22Rv1 (cell line): ENCODE results near the gene KLC1.

ENCODE experiments used
- H3K27ac ChIP-seq: fragments of 450-650 bp; 2 replicates; pipeline ENCODE4 v1.5.1; 2017
- CTCF ChIP-seq: fragments of 450-650 bp; IDR thresholded peaks from 2 replicates; pipeline ENCODE4 v1.5.1; 2017; ENCODE audit warnings: mild to moderate bottlenecking
- ZFX ChIP-seq: fragments of 450-650 bp; IDR thresholded peaks from 2 replicates; pipeline ENCODE4 v1.6.1; 2017; ENCODE audit warnings: antibody characterized with exemption, borderline replicate concordance

KLC1 gene

GRCh38 chr14:103713304-103714062 is 84.5 kb downstream of the KLC1 start:
- H3K27ac ChIP-seq = peak overlapping the region; percentile 85
- TF ChIP-seq CTCF (no peak), ZFX (no peak)

GRCh38 chr14:103714063-103714724 is 85.2 kb downstream of the KLC1 start:
- peak overlapping the region; percentile 85 for H3K27ac ChIP-seq
- no peak for TF ChIP-seq CTCF
- TF ChIP-seq ZFX = no peak

- peak within 1 kb of the TSS; percentile 85 for H3K27ac ChIP-seq
- TF ChIP-seq CTCF (no peak), ZFX (no peak)
Observed at GRCh38 chr14:103715052-103716000, 86.3 kb downstream of the KLC1 start, which contains the start of the genes XRCC3 and ZFYVE21. XRCC3 (minus strand) TSS chr14:103715451; CDS start chr14:103711087, 4,364 bp downstream. ZFYVE21 (plus strand) TSS chr14:103715810; CDS start chr14:103715842, 32 bp downstream.

- TF ChIP-seq CTCF (no peak), ZFX (no peak)
- H3K27ac ChIP-seq = peak overlapping the region; percentile 85
Observed at GRCh38 chr14:103716091-103716801, 87.2 kb downstream of the KLC1 start.

GRCh38 chr14:103716899-103717411 is 87.9 kb downstream of the KLC1 start:
- no peak for TF ChIP-seq ZFX
- no peak for TF ChIP-seq CTCF
- H3K27ac ChIP-seq = no peak overlapping the region

GRCh38 chr14:103718572-103718971 is 89.6 kb downstream of the KLC1 start:
- TF ChIP-seq ZFX (no peak), CTCF (no peak)

More at GRCh38 chr14:103718572-103718971, 89.6 kb downstream of the KLC1 start:
- no peak overlapping the region for H3K27ac ChIP-seq
